Measurements from ENCODE around the gene GOLGA8K.
"Not testable (repeated sequence)": the region's sequence is repeated elsewhere in the genome, so short reads cannot be mapped to it uniquely, and the experiment has no call there.

GOLGA8K gene

GRCh38 chr15:32352748-32353147 lies 50.3 kb downstream of the GOLGA8K start:
- not testable (repeated sequence) for DNase-seq (ENCODE audit: low spot score)

DNA sequence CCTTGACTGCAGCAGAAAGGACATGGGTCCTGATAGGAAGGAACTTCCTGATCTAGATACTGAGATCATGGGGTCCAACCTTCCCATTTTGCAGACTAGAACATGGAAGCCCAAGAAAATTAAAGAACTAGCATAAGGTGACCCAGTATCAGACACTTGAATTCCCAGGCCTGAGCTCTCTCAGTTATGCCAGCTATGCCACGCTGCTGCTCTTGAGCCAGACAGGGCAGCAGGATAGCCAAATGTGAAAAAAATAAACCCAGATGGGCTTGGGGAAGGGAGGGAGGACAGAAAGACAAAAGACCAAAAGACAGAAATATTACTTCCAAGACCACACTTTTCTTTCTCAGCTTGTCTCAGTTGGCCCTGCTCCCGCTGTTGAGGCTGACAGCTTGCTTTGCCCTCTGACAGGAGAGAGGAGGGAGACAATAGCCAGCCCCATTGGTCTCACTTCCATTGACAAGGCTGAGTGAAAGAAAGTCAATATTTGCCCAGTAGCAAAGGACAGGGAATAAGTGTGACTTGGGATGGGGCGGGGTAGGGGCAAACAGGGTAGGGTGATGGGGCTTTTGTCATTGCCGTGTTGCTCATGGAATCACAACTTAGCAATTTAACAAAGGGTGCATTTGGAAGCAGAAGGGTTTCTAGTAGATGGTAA lies 52.4 kb downstream of the GOLGA8K start:
- not testable (repeated sequence) for DNase-seq (ENCODE audit: low spot score)

GRCh38 chr15:32347037-32347436 lies 56.1 kb downstream of the GOLGA8K start:
- DNase-seq (ENCODE audit: low spot score), result not testable (repeated sequence)

DNA sequence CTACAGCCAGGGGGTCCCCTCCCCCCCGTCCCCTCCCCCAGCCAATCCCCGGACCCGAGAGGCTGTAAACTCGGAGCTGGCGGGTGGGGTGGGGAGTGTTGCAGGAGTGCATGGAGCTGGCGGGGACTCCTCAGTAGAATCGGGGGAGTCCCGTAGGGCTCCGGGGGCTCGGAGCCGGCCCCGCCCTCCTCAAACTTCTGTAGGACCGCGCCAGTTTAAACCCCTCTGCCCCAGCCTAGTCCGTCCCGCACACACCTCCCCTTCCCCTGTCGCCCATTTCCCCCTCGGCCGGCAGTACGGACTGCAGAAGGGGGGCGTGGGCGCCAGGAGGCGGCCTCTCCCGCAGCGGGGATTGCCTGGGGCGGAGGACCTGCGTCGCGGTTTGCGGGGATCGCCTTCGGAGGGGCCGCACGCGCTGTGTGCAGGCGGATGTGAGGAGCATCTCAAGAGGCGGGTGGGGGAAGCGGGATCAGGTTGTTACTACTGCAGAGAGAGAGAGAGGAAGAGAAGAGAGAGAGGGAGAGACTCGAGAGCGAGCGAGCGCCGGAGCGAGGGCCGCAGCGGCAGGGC lies 57.0 kb downstream of the GOLGA8K start:
- not testable (repeated sequence) for DNase-seq (ENCODE audit: low spot score)

DNA sequence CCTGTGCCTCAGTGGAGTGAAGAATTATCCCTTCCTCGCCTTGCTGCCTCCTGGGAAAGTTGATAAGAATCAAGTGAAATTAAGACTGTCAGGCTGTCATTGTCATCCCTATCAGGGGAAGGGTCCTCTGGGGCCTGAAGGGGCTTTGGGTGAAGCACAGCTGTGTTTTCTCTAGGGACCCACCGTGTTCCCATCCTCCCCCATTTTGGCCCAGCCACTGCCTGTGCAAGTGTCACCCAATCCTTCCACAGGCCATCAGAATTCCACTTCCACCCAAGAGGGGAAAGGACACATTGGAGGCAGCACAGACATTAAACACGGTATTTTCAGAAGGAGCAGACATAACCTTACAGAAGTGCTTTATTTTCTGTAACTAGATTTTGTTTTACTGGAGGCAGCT lies 59.2 kb downstream of the GOLGA8K start:
- not testable (repeated sequence) for DNase-seq (ENCODE audit: low spot score)
